ENCODE data around the gene ABCA4. TPM values are rescaled to one million over a fixed set of nuclear protein-coding genes. Genes with fewer than 3 reads are reported as not detected.

ABCA4 gene
- total RNA-seq, 1 donor from 2014 or later, result 0.19 TPM

GRCh38 chr1:94107141-94107540 lies 13.8 kb downstream of the ABCA4 start:
- intact Hi-C loops (cut with DNase I), result no loop called here

GRCh38 chr1:94106716-94107115 lies 14.2 kb downstream of the ABCA4 start:
- peak; percentile 14 for DNase-seq (ENCODE audit: low spot score)
- intact Hi-C loops (cut with DNase I), result no loop called here

More at GRCh38 chr1:94107141-94107540, 13.8 kb downstream of the ABCA4 start:
- DNase-seq (ENCODE audit: low spot score), result peak; percentile 57

GRCh38 chr1:94105957-94106529 lies 14.9 kb downstream of the ABCA4 start:
- intact Hi-C loops (cut with DNase I), result no loop called here
- peak; percentile 49 for DNase-seq (ENCODE audit: low spot score)

GRCh38 chr1:94105581-94105952 lies 15.4 kb downstream of the ABCA4 start:
- intact Hi-C loops (cut with DNase I), result no loop called here
- DNase-seq (ENCODE audit: low spot score), result no peak

GRCh38 chr1:94104776-94105580 lies 16.0 kb downstream of the ABCA4 start:
- DNase-seq (ENCODE audit: low spot score), result peak; percentile 38
- intact Hi-C loops (cut with DNase I), result no loop called here

GRCh38 chr1:94104127-94104684 lies 16.7 kb downstream of the ABCA4 start:
- intact Hi-C loops (cut with DNase I), result no loop called here
- peak; percentile 43 for DNase-seq (ENCODE audit: low spot score)

- no peak for DNase-seq (ENCODE audit: low spot score)
- intact Hi-C loops (cut with DNase I), result no loop called here
Observed at GRCh38 chr1:94103608-94104007, 17.3 kb downstream of the ABCA4 start.

GRCh38 chr1:94101613-94102525 lies 19.1 kb downstream of the ABCA4 start:
- intact Hi-C loops (cut with DNase I), result no loop called here
- no peak for DNase-seq (ENCODE audit: low spot score)

GRCh38 chr1:94100785-94101612 lies 19.9 kb downstream of the ABCA4 start:
- DNase-seq (ENCODE audit: low spot score), result no peak
- intact Hi-C loops (cut with DNase I), result no loop called here

- DNase-seq (ENCODE audit: low spot score), result no peak
- intact Hi-C loops (cut with DNase I), result no loop called here
Observed at GRCh38 chr1:94100129-94100784, 20.7 kb downstream of the ABCA4 start.

GRCh38 chr1:94099303-94099702 lies 21.6 kb downstream of the ABCA4 start:
- DNase-seq (ENCODE audit: low spot score), result no peak
- intact Hi-C loops (cut with DNase I), result no loop called here

- no peak for DNase-seq (ENCODE audit: low spot score)
- intact Hi-C loops (cut with DNase I), result no loop called here
Observed at GRCh38 chr1:94098585-94099111, 22.3 kb downstream of the ABCA4 start.

GRCh38 chr1:94096797-94097549 lies 24.0 kb downstream of the ABCA4 start:
- intact Hi-C loops (cut with DNase I), result no loop called here
- DNase-seq (ENCODE audit: low spot score), result no peak

GRCh38 chr1:94095744-94096469 lies 25.0 kb downstream of the ABCA4 start:
- intact Hi-C loops (cut with DNase I), result no loop called here
- DNase-seq (ENCODE audit: low spot score), result no peak

- intact Hi-C loops (cut with DNase I), result no loop called here
- DNase-seq (ENCODE audit: low spot score), result peak; percentile 87
Observed at GRCh38 chr1:94095112-94095637, 25.8 kb downstream of the ABCA4 start.

GRCh38 chr1:94094469-94095111 lies 26.4 kb downstream of the ABCA4 start:
- intact Hi-C loops (cut with DNase I), result no loop called here

More at GRCh38 chr1:94094469-94095111, 26.4 kb downstream of the ABCA4 start:
- DNase-seq (ENCODE audit: low spot score), result no peak

Measured in cardiac septum (tissue), 1 donor.